NB4 (cell line): ENCODE data around the gene EMC7.
A peak's percentile ranks its signal among the peaks of the same experiment; 100 is the strongest.

Source experiments
- DNase-seq: peaks from one replicate; pipeline ENCODE4 v3.0.0; 2010; ENCODE audit warnings: low read depth
- H3K4me3 ChIP-seq: one replicate; pipeline ENCODE4 v1.5.1; 2011; ENCODE audit warnings: mild to moderate bottlenecking, low read depth, low read length, moderate library complexity
- CTCF ChIP-seq: IDR thresholded peaks from one replicate; pipeline ENCODE4 v1.5.1; 2012; ENCODE audit warnings: low read depth, low read length
- MYC ChIP-seq: IDR thresholded peaks from 2 replicates; pipeline ENCODE4 v1.6.1; 2011; ENCODE audit warnings: low read depth, low read length
- POLR2A ChIP-seq: IDR thresholded peaks from 2 replicates; pipeline ENCODE4 v1.6.1; 2011; ENCODE audit warnings: mild to moderate bottlenecking; ENCODE audit not compliant: insufficient read length; ENCODE audit errors: extremely low read depth
- TF ChIP-seq, protein P1 (sequence below): IDR thresholded peaks from 2 replicates; pipeline ENCODE4 v1.6.1; 2011; ENCODE audit warnings: low read depth, low read length

The EMC7 gene

DNA sequence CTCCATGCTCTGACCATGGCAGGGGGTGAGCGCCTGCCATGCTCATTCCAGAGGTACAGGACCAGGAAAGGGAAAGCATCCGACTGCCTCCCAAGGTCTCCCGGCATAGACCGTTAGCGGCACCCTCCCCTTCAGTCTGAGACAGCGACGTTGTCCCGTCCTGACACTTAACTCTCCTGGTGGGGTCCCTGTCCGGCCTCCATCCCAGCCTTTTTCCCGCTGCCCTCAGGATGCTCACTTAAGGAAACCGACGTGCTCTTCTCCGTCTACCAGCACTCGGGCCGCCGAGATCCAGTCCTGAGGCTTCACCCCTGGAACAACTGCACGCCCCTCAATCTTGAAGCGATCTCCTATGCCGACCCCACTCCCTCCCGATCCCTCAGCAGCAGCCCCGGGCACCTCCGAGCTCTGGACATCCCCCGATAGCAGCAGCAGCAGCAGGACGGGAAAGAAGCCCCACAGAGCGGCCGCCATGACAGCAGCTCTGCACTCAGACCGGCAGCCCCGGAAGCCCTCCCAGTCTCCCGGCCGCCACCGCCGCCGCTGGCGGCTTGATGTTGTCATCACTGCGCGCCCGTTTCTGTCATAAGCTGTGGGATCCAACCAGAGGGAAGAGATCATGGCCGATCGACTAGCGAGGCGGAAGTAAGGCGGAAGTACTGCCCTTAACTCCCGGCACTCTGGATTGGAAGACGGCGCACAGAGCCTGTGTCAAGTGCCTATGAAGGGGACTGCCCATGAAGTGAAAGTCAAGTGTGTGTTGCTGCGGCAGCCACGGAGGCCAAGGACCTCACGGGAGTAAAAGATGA, at the start of gene EMC7, which contains the start of gene PGBD4:
Gene EMC7 (minus strand): TSS at position 497 of the 809 bp plus-strand sequence. CDS start 23 bp downstream, at position 474.
Gene PGBD4 (plus strand): TSS at position 718 of the 809 bp plus-strand sequence. CDS start 449 bp downstream, outside the sequence.
- peak; percentile 88 for TF ChIP-seq MYC
- TF ChIP-seq POLR2A = peak; percentile 94
- TF ChIP-seq, protein P1, sequence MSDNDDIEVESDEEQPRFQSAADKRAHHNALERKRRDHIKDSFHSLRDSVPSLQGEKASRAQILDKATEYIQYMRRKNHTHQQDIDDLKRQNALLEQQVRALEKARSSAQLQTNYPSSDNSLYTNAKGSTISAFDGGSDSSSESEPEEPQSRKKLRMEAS = peak; percentile 85
- TF ChIP-seq CTCF = no peak
- DNase-seq = peak; percentile 99
- peak within 1 kb of the TSS; percentile 98 for H3K4me3 ChIP-seq

- no peak for DNase-seq
- no peak overlapping the region for H3K4me3 ChIP-seq
- TF ChIP-seq CTCF (no peak), MYC (no peak)
Observed at GRCh38 chr15:34147371-34148140, 45.9 kb upstream of the EMC7 start.

DNA sequence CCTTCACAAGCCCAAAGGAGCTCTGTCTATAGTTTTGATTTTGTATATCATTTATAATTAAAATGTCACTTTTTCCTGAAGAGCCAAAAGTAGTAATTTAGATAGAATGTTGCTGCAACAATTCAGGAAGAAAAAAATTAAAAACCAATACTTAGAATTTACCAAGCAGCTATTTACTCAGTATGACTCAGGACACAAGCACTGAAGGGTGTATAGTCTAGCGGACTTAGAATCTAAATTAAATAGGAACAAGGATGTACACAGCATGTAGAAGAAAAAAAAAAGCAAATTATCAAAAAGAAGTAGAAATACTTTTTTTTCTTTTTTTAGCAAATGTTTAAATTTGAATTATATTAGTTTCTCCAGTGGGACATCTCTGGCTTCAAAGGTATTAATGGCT, 31.8 kb upstream of the EMC7 start:
- TF ChIP-seq, protein P1 = no peak
- TF ChIP-seq CTCF = no peak
- TF ChIP-seq MYC = no peak
- TF ChIP-seq POLR2A = no peak
- DNase-seq = no peak
- H3K4me3 ChIP-seq = no peak overlapping the region

- H3K4me3 ChIP-seq = no peak overlapping the region
- no peak for DNase-seq
- TF ChIP-seq CTCF = no peak
- TF ChIP-seq, protein P1 = no peak
- no peak for TF ChIP-seq POLR2A
- TF ChIP-seq MYC = no peak
Observed at GRCh38 chr15:34132881-34133280, 31.2 kb upstream of the EMC7 start.

DNA sequence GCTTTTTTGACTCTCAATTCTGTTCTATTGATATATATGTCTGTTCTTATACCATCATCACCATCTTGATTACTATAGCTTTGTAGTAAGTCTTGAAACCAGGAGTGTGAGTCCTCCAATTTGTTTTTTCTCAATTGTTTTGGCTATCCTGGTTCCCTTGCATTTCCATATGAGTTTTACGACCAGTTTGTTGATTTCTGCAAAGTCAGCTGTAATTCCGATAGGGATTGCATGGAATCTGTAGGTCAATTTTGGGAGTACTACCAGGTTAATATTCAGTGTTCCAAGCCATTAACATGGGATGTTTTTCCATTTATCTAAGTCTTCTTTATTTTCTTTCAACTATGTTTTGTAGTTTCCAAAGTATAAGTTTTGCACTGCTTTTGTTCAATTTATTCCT, 27.2 kb upstream of the EMC7 start:
- no peak for TF ChIP-seq POLR2A
- TF ChIP-seq, protein P1 = no peak
- no peak for TF ChIP-seq MYC
- TF ChIP-seq CTCF = no peak
- no peak for DNase-seq
- no peak overlapping the region for H3K4me3 ChIP-seq
